ENCODE data around the gene NCAN.
"Not testable (repeated sequence)": the region's sequence is repeated elsewhere in the genome, so short reads cannot be mapped to it uniquely, and the experiment has no call there.

Gene NCAN

DNA sequence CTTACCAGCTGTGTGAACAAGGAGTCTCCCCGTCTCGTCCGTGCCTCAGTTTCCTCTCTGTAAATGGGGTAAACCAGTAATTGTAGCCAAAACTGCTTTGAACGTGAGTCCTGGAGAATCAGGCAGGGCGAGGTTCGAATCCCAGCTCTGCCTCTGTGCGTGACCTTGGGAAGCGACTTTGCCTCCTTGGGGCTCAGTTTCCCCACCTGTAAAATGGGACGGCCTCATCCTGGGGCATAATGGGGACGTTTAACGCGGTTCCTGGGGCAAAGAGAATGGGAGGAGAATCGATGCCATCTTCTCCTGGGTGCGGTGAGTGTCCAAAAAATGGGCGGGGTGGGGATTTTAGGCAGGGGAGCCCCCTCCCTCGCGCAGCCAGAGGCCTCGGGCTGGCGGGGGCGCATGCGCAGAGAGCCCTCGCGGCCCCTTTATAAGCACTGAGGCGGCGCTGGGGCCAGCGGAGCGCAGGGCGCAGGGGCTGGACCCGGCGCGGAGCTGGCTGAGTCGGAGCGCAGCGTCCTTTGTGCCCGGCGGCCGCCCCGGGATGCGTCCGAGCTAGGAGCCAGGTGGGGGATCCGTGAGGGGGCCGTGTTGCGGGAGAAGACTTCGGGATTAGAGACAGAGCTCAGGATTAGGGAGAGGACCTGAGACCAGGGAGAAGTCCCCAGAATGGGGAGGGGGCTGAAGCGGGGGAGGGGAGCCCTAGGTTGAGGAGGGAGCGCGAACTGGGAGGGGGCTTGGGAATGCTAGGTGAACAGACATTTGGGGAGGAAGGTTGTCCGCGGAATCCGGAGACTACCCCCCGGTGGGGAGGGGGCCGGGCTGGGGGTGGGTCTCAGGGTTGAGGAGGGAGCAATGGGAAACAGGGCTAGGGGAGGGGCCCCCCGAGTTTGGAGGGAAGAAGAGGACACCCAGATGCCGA lies at the start of gene NCAN:
Gene NCAN, plus strand, starts transcription at position 460 of the 922 bp plus-strand sequence. CDS start 4,996 bp downstream, outside the sequence.
- no peak for DNase-seq (ENCODE audit: low read depth in 2 of 2)

GRCh38 chr19:19162495-19162894 lies 49.3 kb upstream of the NCAN start:
- DNase-seq (ENCODE audit: low read depth in 2 of 2), result no peak

GRCh38 chr19:19165396-19165795 lies 46.4 kb upstream of the NCAN start:
- DNase-seq (ENCODE audit: low read depth in 2 of 2), result no peak

- no peak for DNase-seq (ENCODE audit: low read depth in 2 of 2)
Observed at GRCh38 chr19:19167612-19168011, 44.1 kb upstream of the NCAN start.

DNA sequence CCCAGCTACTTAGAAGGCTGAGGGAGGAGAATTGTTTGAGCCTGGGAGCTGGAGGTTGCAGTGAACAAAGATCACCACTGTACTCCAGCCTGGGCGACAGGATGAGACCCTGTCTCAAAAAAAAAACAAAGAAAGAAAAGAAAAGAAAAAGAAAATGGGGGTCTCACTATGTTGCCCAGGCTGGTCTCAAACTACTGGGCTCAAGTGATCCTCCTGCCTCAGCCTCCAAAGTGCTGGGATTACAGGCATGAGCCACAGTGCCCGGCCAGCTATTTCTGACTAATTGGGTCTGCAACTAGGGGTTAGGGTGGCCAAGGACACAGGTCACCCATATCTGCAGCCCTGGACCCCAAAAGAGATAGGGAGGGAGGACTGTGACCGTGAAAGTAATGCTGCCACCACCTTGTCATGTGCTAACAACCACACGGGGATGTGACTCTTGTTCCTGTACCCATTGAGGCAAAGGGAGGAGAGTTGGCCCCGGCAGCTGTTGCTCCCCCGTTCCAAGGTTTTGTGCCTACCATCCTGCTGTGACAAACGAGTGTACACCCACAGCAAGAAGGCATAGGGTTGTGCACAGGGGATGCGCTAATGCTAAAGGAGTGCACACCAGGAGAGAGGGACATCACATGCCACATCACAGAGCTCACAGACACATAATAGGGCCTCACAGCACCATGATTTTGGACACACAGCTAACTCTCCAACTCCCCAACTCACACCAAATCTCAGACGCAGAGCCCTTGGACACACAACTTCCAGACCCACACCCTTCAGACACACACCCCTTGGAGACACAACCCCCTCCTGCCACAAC lies 42.3 kb upstream of the NCAN start:
- DNase-seq (ENCODE audit: low read depth in 2 of 2), result no peak

GRCh38 chr19:19170053-19170872 lies 41.5 kb upstream of the NCAN start, which contains the start of gene MEF2B:
Gene MEF2B (minus strand): TSS chr19:19170263. CDS start chr19:19150735, 19,528 bp downstream.
- peak; percentile 40 to 53 for DNase-seq (ENCODE audit: low read depth in 2 of 2)

GRCh38 chr19:19170873-19171672 lies 40.7 kb upstream of the NCAN start:
- no peak for DNase-seq (ENCODE audit: low read depth in 2 of 2)

DNA sequence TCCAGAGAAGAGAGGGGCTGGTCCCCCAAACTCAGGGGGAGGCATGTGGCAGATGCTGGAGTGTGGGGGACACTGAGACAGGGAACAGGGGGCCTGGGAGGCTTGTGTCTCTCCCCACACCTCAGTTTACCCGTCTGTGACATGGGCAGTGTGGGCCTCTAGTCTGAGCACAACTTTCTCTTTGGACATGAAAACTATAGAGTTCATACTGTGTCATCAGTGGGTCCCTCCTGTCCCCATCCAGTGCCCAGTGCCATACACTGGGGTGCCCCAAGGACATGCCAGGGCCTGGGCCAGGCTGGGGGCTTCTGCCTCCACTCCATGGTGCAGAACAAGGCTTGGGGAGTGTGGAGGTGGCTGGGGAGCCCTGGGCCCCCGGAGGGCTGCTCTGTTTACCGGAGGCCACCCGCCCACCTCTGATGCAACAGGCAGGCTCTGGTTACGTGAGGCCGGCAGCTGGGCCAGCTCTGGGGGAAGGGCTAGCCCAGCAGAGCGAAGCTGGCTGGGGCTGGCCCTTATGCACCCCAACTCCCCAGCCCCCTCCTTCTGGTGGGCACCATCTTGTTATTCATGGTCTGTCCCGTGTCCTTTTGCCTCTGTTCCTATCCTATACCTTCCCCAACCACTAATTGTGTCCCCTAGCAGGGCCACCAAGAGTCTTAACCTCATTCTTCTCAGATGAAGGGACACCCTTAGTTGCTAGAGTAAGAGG lies 39.8 kb upstream of the NCAN start:
- no peak for DNase-seq (ENCODE audit: low read depth in 2 of 2)

DNA sequence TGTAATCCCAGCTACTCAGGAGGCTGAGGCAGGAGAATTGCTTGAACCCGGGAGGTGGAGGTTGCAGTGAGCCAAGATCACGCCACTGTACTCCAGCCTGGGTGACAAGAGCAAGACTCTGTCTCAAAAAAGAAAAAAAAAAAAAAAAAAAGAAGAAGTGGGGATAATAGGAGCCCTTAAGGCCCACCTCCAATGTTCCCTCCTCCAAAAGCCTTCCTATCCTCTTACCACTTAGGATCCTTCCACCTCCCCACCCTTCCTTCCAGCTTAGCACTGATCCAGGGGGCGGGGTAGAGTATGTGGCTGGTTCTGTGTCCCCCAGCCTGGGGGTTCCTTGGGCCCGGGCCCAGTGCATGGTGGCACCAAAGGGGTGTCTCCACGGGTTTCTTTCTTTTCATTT lies 38.5 kb upstream of the NCAN start:
- DNase-seq (ENCODE audit: low read depth in 2 of 2), result not testable (repeated sequence)

- no peak for DNase-seq (ENCODE audit: low read depth in 2 of 2)
Observed at GRCh38 chr19:19176950-19177349, 34.8 kb upstream of the NCAN start.

GRCh38 chr19:19179548-19180441 lies 32.0 kb upstream of the NCAN start:
- no peak for DNase-seq (ENCODE audit: low read depth in 2 of 2)

GRCh38 chr19:19181488-19181998 lies 30.2 kb upstream of the NCAN start:
- DNase-seq (ENCODE audit: low read depth in 2 of 2), result no peak

DNA sequence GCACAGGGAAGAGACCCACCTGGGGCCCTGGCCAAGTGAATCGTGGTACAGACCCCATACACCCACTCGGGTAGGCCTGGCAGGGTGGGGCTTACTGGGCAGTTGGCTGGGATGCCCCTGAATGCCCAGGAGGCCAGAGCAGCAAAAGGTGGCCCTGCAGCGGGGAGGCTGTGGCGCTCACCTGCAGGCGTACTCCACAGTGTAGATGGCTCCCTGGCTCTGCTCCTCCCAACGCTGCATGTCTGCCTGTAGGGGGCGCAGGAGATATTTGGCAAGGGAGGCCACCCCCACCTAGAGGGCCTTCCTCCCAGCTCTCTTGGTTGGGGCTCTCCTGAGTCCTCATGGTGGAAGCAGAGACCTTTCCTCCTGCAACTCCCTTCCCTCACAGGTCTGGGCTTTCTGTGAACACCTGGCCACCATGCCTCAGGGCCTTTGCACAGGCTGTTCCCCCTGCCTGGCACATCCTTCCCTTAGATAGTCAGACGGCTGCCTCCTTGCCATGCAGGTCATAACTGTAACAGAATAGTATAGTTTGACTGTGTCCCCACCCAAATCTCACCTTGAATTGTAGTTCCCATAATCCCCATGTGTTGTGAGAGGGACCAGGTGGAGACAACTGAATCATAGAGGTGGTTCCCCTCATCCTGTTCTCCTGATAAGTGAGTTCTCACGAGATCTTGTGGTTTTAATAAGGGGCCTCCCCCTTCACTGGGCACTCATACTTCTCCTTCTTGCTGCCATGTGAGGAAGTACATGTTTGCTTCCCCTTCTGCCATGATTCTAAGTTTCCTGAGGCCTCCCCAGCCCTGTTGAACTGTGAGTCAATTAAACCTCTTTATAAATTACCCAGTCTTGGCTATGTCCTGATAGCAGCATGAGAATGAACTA lies 25.7 kb upstream of the NCAN start:
- DNase-seq (ENCODE audit: low read depth in 2 of 2), result peak; percentile 24 to 37

- no peak for DNase-seq (ENCODE audit: low read depth in 2 of 2)
Observed at GRCh38 chr19:19186742-19187141, 25.0 kb upstream of the NCAN start.

DNA sequence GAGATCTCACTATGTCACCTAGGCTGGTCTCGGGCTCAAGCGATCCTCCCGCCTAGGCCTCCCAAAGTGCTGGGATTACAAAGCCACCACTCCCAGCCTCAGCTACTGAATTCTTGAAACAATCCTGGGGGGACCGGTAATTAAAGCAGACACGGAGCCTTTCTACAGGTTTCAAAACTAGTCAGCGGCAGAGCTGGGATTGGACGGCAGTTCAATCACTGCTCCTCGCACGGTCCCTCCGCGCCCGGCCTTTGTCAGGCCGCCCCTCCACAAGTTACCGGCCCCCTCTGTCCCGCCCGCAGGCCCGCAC lies 20.0 kb upstream of the NCAN start:
- DNase-seq (ENCODE audit: low read depth in 2 of 2), result no peak

DNA sequence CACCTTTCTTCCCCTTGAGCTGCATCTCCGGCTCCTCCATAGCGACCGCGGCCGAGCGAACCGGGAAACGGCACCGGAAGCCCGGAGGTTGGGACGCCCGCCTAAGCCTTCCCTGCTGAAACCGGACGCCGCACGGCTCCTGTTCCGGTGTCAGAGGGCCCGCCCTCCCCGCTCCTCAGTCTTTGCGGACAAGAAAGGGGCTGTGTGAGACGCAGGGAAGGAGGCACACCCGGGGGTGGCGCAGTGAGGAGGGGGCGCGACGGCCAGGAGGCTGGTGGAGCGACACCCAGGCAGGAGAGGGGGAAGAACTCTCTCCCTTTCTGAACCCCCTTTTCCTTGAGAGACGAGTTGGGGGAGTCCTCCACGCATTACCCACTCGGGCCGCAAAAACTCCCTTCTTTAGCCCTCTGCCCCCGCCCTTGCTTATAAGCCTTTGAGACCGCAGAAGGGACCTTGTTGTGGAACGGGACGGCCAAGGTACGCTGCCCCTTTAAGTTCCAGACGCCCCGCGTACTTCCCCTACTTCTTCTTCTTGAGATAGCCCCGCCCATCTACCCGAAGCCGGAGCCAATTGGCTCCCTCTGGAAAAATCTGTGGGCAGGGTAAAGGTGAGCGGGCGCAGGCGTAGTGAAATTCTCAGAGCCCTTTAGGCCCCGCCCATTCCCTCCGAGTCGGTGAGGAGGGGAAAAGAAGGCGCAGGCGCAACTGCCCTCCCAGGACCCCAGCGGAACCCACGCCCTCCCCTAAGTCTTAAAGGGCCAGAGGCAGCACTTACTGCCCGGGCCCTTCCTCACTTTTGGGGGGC lies 19.5 kb upstream of the NCAN start, which contains the start of the genes BORCS8 and RFXANK:
Gene BORCS8, minus strand, starts transcription at position 75 of the 805 bp plus-strand sequence. Its CDS starts 35 bp downstream, at position 40.
Gene RFXANK, plus strand, starts transcription at position 181 of the 805 bp plus-strand sequence. CDS start 1,689 bp downstream, outside the sequence.
- peak; percentile 98 to 99 for DNase-seq (ENCODE audit: low read depth in 2 of 2)

GRCh38 chr19:19192910-19193423 lies 18.8 kb upstream of the NCAN start:
- DNase-seq (ENCODE audit: low read depth in 2 of 2), result no peak

All from stimulated activated CD8-positive, alpha-beta memory T cell treated with anti-CD3 and anti-CD28 coated beads, Interleukin-2, amount 100 ng/mL, for 1 hour (primary cell).